Measurements from ENCODE around the gene TCP11L2. TPM values are rescaled to one million over a fixed set of nuclear protein-coding genes. Genes with fewer than 3 reads are reported as not detected.

Gene TCP11L2
- total and polyA plus RNA-seq, 9 of the 15 experiments (the other 6 are each of a cell fraction or from before 2014, with no cell fraction given): 0.39 to 4.5 (median 1.3) TPM

DNA sequence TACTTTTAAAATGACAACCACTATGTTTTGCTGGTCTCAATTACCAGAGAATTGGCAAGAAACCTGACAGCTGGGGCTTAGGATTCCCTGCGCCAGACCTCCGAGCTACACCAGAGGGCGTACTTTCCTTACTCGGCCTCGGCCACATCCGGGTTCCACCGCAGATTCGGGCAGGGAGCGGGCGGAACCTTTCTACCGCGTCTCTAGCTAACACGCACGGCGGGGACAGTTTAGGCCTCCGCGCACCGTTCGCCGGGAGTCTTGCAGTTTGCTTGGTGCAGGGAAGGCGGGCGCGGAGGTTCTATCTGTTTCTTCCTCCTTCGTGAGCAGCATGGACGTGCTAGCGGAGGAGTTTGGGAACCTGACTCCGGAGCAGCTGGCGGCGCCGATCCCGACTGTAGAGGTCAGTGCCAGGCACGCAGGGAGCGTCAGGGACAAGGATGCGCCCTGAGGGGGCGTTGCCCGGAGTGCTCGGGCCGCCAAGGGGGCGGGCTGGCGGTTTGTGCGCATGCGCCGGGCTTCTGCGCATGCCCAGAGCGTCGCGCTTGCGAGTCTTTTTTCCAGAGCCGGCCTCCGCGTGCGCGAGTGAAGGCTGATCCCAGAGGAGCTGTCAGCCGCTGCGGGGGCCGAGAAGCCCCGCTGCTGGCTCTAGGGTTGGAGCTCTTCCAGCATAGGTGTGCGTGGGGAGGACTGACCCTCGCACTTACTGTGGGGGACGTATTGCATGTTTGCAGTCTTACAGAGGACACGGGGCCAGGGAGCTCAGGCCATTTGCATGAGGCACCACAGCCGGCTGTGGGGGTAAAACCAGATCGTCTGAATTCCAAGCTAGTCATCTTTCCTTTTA is 55.2 kb downstream of the TCP11L2 start, which contains the start of gene POLR3B (continued):
- TF ChIP-seq NRF1 (conservative IDR thresholded peaks at IDR 0.05 in 1 of 2, IDR thresholded peaks at IDR 0.05 in 1 of 2): peak; percentile 99
- TF ChIP-seq NBN (IDR thresholded peaks at IDR 0.05; ENCODE audit: low read depth): peak; percentile 57; the same call in 1 of the 2 replicates
- TF ChIP-seq XRCC4 (IDR thresholded peaks at IDR 0.05; ENCODE audit: extremely low read depth, insufficient read depth, insufficient read length): no peak
- TF ChIP-seq FOXM1 (IDR thresholded peaks at IDR 0.05; ENCODE audit: low read depth): no peak
- TF ChIP-seq FOXM1 (CRISPR knock-in tag; IDR thresholded peaks at IDR 0.05; ENCODE audit: low read depth): peak; percentile 23; the same call in 1 of the 2 replicates
- TF ChIP-seq BRF1 (IDR thresholded peaks at IDR 0.05; ENCODE audit: borderline replicate concordance, extremely low read depth, insufficient read length): no peak
- TF ChIP-seq POLR2AphosphoS2 (IDR thresholded peaks at IDR 0.05; ENCODE audit: low read length): 0 out of 2 replicates have a peak, but pooled peaks have one; percentile 35
- TF ChIP-seq, protein P1, sequence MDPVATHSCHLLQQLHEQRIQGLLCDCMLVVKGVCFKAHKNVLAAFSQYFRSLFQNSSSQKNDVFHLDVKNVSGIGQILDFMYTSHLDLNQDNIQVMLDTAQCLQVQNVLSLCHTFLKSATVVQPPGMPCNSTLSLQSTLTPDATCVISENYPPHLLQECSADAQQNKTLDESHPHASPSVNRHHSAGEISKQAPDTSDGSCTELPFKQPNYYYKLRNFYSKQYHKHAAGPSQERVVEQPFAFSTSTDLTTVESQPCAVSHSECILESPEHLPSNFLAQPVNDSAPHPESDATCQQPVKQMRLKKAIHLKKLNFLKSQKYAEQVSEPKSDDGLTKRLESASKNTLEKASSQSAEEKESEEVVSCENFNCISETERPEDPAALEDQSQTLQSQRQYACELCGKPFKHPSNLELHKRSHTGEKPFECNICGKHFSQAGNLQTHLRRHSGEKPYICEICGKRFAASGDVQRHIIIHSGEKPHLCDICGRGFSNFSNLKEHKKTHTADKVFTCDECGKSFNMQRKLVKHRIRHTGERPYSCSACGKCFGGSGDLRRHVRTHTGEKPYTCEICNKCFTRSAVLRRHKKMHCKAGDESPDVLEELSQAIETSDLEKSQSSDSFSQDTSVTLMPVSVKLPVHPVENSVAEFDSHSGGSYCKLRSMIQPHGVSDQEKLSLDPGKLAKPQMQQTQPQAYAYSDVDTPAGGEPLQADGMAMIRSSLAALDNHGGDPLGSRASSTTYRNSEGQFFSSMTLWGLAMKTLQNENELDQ (CRISPR knock-in tag; IDR thresholded peaks at IDR 0.05; ENCODE audit: borderline replicate concordance): no peak
- TF ChIP-seq MTA1 (IDR thresholded peaks at IDR 0.05; ENCODE audit: borderline replicate concordance): no peak; the same call in none of the 2 replicates
- peak; percentile 43 for TF ChIP-seq TBP (optimal IDR thresholded peaks at IDR 0.05; ENCODE audit: low read depth, low read length)
- no peak; the same call in 1 of the 2 replicates for TF ChIP-seq E2F4 (CRISPR knock-in tag; IDR thresholded peaks at IDR 0.05; ENCODE audit: low read depth)
- TF ChIP-seq, protein P2, sequence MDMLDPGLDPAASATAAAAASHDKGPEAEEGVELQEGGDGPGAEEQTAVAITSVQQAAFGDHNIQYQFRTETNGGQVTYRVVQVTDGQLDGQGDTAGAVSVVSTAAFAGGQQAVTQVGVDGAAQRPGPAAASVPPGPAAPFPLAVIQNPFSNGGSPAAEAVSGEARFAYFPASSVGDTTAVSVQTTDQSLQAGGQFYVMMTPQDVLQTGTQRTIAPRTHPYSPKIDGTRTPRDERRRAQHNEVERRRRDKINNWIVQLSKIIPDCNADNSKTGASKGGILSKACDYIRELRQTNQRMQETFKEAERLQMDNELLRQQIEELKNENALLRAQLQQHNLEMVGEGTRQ (CRISPR knock-in tag; IDR thresholded peaks at IDR 0.05): no peak
- TF ChIP-seq REST (IDR thresholded peaks at IDR 0.05; ENCODE audit: borderline replicate concordance): peak; percentile 75
- TF ChIP-seq REST (CRISPR knock-in tag; IDR thresholded peaks at IDR 0.05; ENCODE audit: low read depth): peak; percentile 84
